Kidney capillary endothelial cell (primary cell): ENCODE data around the gene GCH1.
"Not testable (repeated sequence)": the region's sequence is repeated elsewhere in the genome, so short reads cannot be mapped to it uniquely, and the experiment has no call there.

Experiments used
- DNase-seq: peaks from one replicate; pipeline ENCODE4 v3.0.0-alpha.2; 2018; ENCODE audit warnings: low spot score

The GCH1 gene

DNA sequence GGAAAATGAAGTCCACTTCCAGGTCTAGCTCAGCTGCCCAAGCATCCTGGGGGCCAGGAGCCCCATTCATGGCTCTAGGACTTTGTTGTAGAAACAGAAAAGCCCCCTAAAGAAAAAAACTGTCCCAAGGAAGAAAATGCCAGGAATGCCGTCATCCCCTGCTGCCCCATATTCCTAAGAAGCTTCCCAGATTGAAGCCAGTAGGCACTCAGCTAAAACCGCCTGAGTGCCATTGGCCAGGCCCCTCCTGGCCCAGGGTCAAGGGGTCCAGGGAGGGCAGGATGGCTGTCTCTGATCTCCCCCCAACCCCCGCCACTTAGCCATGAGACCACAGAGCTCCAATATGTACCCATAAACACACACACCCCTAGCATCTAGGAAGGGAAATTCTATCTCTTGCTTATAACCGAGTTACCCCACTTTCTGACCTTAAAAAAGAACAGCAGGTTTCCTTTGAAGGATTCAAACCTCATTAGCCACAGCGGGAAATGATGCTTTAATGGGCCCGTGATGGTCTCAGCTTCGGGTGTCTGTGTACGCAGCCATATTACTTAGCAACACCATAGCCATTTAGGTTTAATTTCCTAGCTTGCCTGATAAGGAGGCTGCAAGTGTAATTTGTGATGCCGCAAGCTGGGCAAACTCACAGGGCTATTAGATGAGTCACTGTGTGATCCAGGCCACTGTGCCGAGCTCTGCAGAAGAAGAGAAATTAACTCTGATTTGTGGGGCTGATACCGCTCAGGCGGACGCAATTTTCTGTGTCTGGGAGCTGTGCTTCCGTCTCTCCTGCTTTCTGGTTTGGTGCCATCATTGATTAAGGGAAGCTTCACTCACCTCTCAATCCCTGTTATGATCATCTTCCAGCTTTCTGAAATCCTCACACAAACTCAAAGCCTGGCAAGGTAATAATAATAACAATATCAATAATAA is 84.2 kb downstream of the GCH1 start:
- no peak for DNase-seq

DNA sequence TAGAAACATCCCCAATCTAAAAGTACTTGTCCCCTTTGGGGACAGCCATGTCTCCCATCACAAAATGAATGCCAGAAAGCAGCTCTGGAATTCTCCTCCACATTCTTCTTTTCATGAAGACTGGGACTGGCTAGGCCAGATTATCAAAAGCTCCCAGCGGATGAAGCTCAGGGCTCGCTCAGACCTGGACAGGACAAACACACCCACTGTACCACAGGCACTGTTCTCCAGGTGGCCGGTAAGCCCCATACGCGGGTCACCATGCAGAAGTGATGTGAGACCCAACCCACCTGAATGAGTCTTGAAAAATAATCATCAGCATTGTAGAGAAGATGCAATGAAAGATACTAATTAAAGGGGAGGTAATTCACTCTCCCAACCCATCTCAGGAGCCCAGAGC is 85.1 kb downstream of the GCH1 start:
- no peak for DNase-seq

DNA sequence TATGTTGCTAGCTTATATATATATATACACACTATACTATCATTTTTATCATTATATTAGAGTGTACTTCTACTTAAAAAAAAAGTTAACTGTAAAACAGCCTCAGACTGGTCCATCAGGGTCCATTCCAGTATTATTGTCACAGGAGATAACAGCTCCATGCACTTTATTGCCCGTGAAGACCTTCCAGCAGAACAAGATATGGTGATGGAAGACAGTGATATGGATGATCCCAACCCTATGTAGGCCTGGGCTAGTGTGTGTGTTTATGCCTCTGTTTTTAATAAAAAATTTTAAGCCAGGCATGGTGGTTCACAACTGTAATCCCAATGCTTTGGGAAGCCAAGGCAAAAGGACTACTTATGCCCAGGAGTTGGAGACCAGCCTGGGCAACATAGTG is 86.2 kb downstream of the GCH1 start:
- no peak for DNase-seq

DNA sequence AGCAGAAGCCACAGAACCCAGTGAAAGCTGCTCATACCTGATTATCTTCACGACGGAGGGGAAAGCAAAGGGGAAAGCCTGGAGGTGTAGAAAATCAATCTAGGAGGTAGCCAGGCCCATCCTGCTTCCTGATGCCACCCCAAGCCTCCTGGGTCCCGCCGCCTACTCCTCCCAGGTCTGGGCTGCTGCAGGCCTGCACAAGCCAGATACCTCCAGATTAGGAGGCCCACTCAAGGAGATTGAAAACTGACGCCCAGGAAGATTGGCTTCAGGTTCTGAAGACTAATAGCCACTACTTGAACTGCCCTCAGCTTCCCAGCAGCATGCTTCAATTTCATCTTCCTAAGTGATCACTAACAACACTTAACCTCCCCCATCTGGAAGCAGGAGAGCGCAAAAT is 87.1 kb downstream of the GCH1 start:
- DNase-seq = no peak

DNA sequence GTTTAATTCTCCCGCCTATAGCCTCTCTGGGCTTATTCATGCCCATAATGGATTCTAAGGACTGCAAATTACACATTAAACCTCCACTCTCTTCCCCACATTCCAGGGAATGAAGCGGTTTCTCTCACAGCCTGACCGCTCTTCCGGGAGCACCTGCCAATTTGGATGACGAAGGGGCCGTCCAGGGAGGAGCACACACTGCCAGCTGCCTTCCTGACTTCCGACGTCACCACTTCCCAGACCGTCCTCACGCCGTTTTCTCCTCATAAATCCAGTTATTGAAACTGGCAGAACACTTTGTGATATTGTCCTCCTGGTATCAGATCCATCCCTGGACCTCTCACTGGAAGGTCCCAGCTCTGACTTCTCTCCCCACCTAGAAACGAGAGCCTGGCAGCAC is 87.6 kb downstream of the GCH1 start:
- no peak for DNase-seq

DNA sequence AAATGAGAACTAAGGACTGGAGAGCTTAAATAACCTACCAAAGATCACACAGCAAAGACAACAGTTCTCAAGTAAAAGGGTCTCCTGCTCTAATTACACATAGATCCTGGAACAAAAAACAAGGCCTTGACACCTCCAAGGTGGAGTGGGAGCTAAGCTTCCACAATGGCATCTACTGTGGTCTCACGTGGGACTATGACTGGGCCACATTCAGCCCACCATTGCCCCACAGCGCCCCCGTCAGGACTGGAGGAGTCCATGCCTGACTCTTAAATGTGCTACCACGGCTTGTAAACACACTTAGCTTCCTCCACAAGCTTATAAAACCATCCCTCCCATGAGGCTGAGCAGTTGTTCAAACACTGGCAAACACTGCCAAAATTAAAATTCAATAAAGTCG is 88.5 kb downstream of the GCH1 start:
- DNase-seq = no peak

DNA sequence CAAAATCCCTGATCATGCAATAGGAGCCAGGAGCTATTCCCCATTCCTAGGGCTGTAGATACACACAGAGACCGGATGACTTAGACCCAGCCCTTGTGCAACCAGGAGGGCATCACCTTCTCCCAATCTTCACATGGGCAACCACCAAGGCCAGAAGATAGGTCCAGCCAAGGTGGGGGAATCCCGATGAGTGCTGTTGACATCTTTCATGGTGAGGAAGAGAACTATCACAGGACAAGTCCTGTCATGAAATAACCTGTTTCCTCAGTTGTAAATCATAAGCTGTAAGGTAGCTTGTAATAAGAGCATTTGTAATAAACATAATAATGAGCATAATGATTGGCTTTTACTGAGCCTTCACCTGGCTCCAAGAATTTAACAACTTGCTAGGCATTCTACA is 89.5 kb downstream of the GCH1 start:
- no peak for DNase-seq

DNA sequence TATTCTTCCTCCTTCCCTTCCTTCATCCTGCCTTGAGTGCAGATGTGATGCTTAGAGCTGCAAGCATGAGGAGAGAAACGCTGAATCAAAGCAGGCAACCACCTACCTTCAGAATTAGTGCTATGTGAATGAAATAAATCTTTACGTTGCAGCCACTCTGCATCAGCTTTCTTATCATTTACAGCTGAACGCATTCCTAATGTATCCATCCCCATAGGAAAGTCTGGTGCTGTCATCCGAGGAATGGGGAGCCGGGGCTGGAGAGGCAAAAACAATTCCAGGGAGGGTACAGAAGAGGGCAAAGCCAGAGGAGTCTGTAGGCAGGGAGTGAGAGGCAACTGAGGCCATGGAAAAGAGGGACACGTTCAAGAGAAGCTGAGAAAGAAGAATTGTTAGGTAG is 90.0 kb downstream of the GCH1 start:
- no peak for DNase-seq

DNA sequence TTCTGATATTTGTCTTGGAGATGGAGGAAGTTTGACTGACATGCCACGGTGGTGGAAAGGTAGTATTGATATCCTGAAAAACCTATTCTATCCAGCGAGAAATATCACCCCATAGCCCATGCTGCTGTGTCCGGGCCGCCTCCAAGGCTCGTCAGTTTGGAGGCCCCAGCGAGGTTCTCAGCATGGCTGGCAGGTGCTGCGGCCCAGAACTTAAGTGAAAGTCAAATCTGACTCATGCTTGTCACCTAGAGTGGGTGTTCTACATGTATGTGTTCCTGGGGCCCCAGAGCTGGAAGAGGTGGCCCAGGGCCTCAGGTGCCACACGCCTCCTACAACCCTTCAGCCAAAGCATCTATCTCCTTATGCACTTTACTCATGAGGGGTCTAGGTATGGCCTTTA is 92.9 kb downstream of the GCH1 start:
- no peak for DNase-seq

DNA sequence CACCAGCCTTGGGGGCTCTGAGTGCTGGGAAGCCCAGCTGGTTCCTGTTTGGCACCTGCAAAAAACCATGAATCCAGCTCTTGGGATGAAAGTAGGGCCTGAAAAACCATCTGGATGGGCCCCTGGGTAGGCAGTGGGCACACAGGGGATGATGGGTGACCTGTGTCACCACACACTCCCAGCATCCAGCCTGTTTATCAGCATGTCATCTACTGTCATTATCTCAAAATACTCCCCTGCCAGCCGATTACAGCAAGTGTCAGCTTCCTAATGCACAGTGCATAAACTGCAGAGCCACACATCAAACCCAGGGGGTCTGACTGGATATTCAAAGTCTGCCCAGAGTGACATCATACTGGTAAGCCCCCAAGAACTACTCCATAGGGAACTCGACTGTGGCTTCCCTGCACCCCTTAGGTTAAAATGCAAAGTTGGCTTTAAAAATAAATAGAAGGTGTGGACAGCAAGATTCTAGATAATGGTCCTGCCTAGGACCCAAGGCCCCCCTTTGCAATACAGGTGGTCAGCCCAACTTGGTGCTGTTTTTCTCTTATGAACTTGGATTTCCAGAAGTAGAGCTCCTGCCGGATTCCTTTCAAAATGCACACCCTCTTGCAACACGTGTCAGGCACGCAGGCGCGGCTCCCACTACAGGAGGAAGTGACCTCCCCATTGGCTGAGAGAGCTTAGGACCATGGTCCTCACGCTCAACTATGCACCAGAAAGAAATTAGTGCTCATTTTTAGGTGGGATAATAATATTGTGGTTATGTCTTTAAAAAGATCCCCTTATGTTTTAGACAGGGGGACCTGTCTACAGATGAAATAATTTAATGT is 94.1 kb downstream of the GCH1 start:
- DNase-seq = no peak

DNA sequence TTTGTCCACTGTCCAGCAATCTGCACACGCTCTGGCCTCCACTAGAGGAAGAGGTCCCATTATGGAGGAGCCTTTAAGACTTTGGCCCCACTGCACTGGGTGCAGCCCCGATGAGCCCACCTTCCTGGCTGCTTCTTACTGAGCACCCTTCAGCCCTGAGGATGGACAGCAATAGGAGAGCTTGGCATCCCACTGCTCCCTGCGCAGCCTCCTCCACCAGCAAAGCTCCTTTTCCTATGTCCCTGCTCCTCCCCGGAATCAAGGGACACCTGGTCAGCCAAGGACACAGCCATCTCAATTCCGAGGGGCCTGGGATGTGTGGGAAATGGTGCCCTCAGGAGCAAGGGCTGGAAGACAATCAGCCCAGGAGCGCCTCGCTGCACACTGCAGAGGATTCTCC is 94.7 kb downstream of the GCH1 start:
- DNase-seq = no peak

DNA sequence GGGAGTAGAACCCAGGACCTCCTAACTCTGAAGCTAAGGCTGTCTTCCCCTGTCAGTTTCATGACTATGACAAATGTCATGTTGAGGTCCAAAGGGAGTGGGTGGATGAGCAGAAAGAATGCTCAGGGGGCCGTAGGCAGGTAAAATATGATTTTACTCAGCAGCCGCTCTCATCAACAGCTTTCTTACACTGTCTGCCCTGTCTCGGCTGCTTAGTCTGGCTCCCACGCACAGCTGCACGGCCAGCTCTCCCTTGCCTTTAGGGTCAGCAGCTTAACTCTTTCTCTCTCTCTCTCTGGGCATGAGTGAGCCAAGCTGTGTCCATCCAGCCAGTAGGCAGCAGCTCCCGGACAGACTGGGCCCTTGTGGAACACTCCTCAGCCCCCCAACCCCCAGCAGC is 95.2 kb downstream of the GCH1 start:
- no peak for DNase-seq

DNA sequence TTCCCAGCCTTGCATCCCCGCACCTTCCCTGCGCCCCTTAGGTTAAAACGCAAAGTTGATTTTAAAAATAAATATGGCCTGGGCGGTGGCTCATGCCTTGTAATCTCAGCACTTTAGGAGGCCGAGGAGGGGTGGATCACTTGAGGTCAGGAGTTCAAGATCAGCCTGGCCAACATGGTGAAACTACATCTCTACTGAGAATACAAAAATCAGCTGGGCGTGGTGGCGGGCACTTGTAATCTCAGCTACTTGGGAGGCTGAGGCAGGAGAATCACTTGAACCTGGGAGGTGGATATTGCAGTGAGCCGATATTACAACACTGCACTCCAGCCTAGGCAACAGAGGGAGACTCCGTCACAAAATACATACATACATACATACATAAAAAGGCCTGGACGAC is 96.0 kb downstream of the GCH1 start:
- no peak for DNase-seq

DNA sequence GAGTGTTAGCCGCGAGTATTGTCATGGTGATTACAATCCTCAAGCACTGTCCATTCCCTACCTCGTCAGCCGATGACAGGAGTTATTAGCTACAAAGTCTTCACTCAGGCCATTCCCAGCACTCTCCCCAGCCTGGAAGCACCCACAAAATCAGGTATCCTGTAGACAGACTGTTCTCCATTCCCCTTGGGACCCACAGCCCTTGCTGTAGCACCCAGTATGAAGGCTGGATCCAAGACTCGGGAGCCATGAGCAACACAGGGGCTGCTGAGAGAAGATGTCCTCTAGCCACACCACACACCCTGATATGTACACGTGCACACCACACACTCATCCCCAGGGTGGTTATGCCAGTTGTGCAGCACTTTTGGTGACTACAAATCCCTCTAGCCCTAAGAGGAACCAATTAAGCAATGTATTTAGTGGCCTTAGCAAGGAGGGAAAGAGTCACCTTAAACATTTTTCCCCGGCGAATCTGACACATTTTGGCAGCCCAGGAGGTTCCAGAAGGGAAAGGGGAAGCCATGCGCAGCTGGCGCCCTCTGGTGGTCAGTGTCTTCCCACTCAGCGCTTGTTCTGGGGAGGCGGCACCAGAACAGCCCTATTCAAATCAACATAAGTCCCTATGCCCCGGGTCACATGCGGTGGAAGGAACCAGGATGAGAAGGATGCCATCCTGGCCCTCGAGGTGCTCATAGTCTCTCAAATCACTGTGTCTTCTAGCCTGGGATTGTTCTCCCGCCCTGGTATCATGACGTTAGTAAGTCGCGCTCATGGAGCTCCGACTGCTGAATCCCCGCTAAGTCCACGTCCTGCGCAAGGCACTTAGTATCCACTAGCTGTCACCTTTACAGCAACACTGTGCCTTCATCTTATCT is 96.9 kb downstream of the GCH1 start:
- peak; percentile 83 for DNase-seq

DNA sequence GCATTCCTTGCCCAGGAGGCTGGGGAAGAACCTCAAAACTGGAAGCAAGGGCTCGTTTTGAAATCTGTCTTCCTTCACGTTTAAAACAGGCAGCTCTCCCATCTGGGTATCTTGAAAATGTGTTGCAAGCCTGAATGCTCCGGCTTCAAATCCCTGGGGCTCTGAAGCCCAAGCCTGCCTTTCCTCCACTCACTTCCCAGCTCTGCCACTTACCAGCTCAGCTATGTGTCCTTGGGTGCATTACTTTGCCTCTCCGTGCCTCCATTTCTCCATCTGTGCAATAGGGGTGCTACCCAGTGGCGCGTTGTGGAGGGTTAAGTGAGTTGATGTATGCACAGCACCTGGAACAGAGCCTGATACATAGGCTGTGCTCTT is 97.6 kb downstream of the GCH1 start:
- DNase-seq = no peak

DNA sequence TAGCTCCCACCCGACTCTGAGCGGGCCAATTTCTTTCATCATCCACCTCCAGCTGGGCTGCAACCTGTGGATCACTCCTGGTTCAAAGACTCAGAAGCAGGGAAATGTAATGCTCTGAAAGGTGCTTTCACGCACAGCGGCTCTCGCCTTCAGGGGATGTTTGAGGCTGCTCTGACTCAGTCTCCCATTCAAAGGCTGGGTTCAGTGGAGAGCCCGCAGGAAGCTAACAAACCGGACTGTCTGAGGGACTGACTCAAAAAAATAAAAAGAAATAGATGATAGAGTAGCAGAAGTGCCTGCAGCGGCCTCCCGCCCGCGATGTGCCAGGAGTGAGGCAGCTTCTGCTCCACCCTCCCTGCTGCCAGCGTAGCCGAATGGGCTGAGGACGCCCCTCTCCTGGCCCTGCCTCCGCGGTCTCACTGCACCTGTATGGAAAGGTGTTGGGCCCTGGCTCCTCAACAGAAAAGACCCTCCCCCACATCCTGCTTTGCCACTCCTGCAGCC is 98.0 kb downstream of the GCH1 start:
- no peak for DNase-seq

DNA sequence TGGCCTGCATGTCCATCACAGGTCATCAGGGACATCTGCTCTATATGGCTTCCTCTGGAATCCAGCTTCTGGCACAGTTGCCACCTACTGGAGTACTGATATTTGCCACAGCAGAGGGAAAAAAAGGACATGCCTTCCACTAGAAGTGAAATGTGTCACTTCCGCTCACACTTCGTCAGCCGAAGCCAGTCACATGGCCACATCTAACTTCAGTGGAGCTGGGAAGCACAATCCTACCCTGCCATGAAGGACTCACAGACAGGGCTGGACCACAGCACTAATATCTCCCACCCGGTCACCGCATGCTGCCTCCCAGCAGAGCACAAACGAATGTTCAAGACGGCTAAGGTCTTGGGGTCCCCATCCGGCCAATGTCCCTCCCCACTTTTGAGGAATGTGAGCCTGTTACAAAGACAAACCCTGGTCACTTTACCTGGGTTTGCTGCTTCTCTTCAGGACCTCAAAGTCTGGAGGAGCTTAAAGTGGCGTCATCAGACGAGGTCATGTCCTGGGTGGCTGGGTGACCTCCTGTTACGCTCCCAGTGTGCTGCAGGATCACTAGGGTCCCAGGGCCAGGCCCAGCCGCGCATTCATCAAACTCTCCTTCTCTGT is 98.6 kb downstream of the GCH1 start:
- DNase-seq = peak; percentile 55

DNA sequence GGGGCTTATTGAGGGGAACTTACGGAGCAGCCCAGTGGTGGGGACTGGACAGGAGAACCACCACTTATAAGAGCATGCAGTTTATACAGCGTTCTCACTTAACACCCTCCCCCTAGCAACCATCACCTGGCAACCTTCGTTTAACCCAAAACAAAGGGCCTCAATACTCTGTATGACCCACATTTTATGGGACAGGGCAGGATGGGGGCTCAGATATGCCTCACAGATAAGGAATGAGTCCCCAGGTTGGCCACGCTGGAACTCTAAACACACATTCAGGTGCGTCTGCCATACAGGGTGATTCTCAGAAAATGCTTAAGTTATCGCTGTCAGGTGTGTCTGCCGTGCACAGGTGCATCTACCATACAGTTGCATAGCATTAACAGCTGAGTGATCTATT is 99.2 kb downstream of the GCH1 start:
- DNase-seq = no peak

DNA sequence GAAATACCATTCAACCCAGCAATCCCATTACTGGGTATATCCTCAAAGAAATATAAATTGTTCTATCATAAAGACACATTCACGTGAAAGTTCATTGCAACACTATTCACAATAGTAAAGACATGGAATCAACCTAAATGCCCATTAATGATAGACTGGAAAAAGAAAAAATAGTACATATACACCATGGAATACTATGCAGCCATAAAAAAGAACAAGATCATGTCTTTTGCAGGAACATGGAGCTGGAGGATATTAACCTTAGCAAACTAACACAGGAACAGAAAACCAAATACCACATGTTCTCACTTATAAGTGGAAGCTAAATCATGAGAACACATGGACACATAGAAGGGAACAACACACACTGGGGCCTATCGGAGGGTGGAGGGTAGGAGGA is 101.1 kb downstream of the GCH1 start:
- not testable (repeated sequence) for DNase-seq

DNA sequence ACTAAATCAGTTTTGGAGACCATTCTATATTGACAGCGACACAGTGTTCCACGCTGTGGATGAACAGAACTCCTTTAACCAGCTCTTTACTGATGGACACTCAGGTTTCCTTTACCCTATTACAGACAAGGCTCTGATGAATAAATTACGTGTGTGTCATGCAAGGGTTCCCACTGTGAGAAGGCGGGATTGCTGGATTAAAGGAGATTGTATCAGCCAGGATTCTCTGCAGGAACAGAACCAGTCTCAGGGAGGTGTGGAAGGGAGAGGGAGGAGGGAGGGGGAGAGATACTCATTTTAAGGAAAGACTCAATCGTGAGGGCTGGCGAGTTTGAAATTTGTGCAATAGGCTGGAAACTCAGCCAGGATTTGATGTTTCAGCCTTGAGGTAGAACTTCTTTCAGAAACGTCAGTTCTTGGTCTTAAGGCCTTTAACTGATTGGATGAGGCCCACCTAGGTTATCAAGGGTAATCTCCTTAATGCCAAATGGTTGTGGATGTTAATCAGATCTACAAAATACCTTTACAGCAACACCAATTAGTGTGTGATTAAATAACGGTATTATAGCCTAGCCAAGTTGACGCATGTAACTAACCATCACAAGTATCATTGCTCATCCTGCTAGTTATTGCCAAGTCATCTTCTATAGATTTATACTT is 104.0 kb downstream of the GCH1 start:
- DNase-seq = no peak

DNA sequence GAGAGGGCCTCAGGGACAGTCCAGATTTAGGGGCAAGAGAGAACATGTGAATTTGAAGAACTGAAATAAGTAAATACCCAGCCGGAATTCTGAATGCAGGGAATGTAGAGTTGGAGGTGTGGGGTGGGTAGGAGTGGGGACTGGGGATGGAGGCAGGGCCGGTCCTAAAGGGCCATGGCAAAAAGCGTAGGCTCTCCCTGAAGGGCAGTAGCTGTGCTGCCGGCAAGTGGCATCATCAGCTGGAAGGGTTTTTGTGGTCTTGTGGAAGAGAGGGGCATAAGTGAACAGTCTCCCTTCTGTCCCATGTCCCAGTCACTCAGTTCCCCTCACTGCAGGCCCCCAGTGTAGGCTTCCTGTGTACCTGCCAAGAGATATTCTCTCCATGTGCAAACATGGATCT is 104.6 kb downstream of the GCH1 start:
- DNase-seq = no peak
